HG02678 (cell line): ENCODE measurements around the gene CETP.

Experiments
- ATAC-seq: cut with Tn5 transposase; IDR thresholded peaks from one replicate; pipeline ENCODE4 v1.9.1; 2021; ENCODE audit warnings: mild to moderate bottlenecking, moderate library complexity; ENCODE audit not compliant: unreplicated experiment

Gene CETP, protein sequence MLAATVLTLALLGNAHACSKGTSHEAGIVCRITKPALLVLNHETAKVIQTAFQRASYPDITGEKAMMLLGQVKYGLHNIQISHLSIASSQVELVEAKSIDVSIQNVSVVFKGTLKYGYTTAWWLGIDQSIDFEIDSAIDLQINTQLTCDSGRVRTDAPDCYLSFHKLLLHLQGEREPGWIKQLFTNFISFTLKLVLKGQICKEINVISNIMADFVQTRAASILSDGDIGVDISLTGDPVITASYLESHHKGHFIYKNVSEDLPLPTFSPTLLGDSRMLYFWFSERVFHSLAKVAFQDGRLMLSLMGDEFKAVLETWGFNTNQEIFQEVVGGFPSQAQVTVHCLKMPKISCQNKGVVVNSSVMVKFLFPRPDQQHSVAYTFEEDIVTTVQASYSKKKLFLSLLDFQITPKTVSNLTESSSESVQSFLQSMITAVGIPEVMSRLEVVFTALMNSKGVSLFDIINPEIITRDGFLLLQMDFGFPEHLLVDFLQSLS

DNA sequence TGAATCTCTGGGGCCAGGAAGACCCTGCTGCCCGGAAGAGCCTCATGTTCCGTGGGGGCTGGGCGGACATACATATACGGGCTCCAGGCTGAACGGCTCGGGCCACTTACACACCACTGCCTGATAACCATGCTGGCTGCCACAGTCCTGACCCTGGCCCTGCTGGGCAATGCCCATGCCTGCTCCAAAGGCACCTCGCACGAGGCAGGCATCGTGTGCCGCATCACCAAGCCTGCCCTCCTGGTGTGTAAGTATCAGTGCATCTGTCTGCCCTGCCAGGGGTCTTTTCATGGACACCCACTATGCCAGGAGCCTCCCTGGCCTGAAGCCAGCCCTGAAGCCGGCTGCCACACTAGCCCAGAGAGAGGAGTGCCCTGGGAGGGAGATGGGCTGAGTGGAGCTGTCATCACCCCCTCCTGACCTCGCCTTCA is at the start of gene CETP:
Gene CETP (plus strand): TSS at position 100 of the 431 bp plus-strand sequence. CDS start 30 bp downstream, at position 130.
- ATAC-seq: no peak

DNA sequence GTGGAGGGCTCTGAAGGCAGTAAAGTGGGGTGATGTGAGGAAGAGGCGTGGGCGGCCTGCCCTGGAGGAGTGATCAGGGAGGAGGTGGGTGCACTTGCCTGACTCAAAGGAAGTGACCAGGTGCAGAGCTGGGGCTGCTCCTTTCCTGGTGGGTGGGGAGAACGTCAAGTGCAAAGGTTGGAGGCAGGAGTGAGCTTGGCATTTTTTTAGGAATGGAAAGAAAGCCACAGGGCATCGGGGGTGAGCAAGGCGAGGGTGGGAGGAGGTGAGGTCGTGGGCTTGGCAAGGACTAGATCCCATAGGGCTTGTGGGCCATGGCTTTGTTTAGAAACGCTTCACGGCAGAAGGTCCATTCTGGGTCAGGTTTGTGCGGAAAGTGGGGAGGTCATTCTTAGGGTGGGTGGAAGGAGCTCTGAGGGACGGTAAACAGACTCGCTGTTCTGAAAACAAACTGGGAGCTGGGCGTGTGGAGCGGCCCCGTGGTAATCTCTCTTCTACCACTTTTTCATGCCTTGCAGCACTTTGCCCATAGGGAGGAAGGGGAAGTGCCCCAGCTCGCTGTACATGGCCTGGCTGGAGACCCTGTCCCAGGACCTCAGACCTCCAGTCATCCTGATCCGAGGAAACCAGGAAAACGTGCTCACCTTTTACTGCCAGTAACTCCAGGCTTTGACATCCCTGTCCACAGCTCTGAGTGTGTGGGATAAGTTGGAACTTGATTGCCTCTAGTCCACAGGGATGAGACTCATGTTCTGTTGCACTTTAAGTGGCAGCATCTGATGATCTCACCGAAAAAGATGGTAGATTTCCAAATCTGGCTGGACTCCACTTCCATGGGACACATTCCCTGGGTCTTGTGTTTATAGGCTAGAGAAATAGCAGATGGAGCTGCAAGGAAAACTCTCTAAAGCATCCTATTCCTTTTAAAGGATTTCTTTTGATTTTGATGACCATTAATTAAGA is 48.7 kb upstream of the CETP start:
- no peak for ATAC-seq

DNA sequence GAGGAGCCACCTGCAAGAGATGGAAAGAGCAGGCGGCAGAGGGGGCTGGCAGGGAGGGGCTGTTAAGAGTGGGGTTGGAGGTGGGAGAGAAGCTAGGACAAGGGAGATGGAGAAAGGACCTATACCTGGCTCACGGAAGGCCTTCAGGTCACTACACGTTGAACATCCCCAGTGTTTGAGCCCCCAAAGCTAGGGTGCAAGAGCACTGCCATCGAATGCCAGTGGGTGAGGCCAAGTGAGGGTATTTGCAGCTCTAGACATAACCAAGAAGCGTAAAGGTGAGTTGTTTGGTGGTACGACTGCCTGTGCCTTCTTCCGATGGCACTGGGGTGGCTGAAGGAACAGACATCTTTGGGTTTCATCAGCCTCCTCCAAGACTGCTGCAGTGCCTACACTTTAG is 46.9 kb upstream of the CETP start:
- no peak for ATAC-seq

DNA sequence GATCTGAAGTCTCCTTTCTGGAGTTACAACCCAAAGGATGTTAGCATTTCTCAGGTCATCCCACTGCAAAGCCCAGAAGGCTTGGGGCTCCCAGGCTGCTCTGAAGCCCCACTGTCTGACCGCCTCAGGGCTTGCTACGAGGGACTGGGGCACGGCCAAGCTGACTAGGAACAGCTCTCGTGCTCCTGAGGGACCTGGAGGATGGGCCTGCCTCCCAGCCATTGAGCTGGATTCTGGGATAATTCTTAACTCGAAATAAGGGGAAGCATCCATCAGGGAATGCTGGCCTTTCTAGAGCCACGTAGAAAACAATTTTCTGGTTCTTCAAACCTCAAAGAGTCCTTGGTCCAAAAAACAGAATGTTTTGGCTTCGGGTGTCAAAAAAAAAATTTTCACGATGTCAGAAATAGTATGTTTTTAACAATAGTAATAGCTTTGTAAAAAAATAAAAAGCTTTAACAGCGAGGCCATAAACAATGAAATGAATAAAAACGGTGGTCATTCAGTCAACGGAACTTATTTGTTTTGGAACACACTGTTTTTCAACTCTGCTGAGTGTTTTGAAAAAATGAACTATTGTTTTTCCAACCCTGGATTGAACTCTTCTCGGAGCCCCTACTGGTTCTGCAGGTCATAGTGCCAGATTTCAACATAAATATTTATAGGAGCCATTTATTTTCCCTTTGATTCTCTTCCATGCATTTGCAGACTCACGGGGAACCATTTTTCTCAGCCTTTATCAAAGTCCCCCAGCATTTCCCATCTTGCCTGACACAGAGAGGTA is 46.2 kb upstream of the CETP start:
- ATAC-seq: no peak

DNA sequence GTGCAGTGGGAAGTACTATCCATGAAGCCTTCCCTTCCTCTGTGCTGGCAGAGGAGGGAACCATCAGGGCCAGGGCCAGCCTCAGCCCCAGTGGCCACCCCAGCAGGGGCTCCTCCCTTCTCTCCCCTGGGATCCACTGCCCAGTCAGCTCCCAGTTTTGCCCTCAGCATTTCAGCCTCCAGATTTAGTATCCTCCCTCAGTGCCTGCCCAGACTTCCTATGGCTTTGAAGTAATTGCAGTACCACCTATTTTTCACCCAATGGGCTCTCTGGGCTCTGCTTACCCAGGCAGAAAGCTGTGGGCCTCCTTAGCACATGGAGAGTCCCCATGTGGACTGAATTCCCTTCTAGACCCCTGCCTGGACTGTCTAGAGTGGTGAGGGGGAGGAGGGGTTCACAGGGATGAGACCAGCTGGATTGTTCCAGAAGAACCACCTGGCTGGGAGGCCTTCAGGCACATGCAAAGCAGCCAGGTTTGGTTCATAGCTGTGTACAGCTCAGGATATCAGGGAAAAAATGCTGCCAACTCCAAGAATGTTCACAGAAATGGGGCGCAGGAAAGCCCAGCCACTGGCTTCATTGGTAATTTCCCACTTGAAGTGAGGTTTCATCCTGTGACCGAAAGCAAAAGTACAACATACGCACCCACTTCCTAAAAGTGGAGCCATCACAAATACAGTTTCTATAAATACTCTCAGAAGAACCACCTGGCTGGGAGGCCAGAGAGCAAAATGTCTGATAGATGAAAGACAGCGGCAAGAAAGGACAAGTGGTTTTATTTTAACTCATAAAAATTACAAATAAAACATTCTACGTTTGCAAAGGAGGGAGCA is 45.0 kb upstream of the CETP start:
- peak; percentile 76 for ATAC-seq

DNA sequence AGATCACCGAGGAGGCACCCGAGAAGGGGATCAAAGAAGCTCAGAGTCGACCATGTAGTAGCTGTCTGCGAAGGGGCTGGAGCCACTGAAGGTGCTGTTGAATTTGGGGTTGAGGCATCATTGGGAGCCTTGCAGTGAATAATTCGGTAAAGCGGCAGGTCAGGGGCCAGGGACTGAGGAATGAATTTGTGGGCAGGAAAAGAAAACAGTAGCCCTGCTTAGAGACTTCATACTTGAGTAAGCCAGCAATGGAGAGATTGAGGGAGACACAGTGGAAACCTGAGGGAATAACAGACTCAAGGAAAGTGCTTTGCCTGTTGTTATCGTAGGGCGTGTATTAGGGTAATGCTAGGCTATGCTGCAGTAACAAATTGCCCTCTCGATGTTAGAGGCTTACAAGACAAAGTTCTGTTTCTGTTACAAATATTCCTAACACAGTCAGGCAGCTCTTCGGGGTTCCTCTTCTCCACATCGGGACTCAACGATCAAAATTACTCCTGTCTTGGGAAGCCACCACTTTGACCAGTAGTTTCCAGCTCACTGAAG is 43.2 kb upstream of the CETP start:
- ATAC-seq: no peak

DNA sequence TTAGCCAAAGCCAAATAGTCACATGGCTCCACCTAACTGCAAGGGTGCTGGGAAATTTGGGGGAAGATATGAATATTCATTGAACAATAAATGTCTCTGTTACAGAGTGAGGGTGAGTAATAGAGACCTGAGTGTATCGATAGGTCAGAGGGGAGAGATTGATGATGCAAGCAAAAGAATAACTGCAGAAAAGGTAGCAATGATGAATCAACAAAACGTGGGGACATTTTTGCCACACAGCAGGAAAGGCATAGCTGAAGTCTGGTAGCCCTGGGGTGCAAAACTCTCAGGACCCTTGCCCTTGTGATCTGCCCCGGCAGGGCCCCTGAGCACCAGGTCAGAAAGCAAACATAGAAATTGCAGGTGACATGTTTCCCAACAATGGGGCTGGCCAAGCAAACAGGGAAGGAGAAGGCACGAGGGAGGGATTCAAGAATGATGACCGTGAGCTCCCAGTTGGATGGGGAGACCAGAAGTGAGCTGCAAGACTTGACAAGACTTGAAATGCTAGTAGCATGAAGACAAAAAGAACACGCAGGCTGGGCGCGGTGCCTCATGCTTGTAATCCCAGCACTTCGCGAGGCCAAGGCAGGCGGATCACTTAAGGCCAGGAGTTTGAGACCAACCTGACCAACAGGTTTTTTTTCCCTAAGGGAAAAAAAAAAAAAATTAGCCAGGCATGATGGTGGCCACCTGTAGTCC is 42.5 kb upstream of the CETP start:
- ATAC-seq: no peak

DNA sequence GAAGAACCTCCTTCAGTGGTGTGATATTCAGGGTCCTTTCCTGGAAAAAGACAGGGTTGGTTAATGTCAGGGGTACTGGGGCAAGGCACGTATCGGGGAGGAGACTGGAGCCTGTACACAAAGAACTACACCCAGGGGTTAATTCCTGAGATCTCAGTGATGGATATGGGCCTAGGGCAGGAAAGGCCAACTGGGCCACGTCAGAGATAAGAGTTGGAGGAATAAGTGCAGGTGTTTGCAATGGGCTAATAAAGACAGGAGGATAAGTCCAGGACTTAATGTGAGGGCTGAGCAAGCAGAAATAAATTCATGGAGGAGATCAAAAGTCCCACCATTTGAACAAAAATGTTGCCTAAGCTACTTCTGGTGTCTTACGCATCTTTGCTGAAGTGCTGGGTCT is 40.2 kb upstream of the CETP start:
- ATAC-seq: no peak

DNA sequence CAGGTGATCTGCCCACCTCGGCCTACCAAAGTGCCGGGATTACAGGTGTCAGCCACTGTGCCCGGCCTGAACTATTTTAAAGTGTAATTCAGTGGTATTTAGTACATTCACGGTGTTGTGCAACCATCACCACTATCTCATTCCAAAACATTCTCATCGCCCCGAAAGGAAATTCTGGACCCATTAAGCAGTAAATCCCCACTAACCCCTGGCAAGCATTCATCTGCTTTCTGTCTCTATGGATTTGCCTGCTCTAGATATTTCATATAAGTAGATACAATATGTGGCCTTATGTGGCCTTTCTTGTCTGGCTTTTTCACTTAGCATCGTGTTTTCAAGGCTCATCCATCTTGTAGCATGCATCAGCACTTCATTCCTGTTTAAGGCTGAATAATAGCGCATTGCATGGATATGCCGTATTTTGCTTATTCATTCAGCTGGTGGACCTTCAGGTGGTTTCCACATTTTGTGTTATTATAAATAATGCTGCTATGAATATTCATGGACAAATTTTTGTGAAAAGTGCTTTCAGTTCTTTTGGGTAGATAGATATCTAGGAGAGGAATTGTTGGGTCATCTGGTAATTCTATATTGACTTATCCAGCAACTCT is 38.2 kb upstream of the CETP start:
- no peak for ATAC-seq

DNA sequence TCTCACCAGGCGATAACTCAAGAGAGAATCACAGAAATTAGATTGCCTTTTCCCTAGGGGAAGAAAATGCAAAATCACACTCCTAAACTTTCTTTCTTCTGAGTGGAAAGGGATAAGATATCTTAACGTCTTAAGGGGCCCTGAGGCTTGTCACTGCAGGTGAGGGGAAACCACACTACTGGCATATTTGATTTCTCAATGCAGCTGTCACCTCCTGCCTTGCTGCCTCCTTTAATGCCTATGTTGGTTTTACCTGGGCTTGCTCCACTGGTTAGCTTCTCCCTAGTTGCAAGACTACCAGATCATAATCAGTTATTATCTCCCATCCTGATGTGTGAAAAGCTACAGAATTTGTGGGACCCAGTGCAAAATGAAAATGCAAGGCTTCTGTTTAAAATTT is 34.3 kb upstream of the CETP start:
- ATAC-seq: no peak

DNA sequence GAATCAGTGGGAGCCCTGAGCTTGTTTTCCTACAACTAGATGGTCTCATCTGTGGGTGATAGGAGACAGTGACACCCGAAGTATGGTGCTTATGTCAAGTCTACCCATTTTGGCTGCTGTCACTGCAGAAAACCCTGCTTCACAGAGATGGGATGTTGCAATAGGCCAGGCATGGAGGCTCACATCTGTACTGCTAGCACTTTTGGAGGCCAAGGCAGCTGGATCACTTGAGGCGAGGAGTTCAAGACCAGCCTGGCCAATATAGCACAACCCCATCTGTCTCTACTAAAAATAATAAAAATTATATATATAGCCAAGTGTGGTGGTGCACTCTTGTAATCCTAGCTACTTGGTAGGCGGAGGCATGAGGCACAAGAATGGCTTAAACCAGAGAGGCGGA is 32.1 kb upstream of the CETP start:
- no peak for ATAC-seq

DNA sequence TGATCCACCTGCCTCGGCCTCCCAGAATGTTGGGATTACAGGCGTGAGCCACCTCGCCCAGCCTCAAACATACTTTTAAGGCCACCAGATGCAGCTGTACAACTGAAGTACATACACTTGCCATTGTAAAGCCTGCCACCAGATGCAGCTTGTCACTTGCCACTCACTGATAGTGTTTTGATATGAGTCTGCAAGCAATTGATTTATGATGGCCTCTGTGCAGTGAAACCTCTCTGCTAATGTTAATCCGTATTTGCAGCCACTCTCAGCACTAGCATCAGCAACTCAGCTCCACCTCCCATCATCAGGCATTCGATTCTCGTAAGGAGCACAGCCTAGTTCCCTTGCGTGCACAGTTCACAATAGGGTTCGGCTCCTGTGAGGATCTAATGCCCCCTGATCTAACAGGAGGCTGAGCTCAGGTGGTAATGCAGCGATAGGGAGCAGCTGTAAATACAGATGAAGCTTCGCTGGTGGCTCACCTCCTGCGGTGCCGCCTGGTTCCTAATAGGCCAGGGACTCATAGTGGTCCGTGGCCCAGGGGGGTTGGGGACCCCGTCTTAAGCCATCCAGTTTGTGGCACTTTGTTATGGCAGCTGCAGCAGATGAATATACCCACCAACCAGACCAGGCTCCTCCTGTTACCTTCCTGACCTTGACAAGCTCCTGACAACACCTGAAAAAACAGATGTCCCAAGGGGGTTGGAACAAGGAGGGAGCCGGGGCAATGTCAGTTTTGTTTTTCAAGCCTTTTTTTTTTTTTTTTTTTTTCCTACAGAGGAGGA is 31.1 kb upstream of the CETP start:
- ATAC-seq: no peak

DNA sequence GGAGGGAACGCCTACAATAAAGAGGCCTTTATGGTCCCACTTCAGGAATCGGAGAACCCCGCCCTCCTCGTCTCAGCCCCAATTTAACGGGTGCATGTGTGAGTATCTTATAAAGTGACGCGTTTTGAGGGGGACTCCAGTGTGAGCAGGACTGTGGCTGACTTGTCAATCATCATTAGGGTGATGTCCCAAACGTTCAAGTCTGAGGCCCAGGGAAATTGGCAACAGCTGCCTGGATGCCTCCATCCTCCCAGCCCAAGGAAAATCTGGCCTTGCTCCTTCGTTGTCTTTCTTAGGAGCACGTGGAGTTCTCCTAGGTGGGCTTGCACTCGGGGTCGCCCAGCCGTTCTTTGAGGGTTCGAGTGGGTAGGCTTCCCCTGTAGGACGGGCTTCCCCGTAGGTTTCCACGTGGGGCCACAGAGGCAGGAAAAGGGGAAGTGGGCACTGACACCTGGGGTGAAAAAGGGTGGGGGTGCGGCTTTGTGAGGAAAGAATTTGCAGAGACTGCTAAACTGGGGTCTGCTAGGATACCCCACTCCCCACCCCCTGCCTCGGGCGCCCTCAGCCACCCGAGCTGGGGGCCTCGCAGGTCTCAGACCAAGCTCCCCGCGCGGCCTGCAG is 30.4 kb upstream of the CETP start:
- ATAC-seq: peak; percentile 38

DNA sequence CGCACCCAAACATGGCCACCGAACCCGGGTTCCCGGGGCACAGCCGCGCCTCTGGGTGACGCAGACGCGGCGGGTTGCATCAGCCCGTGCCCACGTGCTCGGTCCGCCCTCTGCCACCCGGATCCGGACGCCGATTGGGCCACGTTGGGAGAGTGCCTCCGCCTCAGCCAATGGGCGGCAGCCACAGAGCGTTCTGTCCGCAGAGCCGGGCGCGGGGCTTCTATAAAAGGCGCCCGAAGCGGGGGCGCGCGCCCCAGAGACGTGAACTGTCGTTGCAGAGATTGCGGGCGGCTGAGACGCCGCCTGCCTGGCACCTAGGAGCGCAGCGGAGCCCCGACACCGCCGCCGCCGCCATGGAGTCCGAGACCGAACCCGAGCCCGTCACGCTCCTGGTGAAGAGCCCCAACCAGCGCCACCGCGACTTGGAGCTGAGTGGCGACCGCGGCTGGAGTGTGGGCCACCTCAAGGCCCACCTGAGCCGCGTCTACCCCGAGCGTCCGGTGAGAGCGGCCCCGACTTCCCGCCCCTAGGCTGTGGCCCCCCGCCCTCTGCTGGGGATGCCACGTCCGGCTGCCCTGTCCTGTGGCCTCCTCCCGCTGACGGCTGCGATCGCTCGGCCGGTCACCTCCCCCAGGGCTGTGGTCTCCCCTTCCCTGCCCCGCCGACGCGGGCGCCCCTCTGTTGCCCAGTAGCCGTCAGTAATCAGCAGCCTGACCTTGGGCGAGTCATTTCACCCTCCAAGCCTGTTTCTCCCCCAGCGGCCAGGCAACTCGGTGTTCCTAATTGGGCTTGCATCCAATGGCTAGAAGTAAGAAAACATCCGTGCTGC is 29.6 kb upstream of the CETP start, which contains the start of gene HERPUD1:
Gene HERPUD1 (plus strand): TSS at position 251 of the 829 bp plus-strand sequence. CDS start 103 bp downstream, at position 354.
- peak; percentile 87 for ATAC-seq

DNA sequence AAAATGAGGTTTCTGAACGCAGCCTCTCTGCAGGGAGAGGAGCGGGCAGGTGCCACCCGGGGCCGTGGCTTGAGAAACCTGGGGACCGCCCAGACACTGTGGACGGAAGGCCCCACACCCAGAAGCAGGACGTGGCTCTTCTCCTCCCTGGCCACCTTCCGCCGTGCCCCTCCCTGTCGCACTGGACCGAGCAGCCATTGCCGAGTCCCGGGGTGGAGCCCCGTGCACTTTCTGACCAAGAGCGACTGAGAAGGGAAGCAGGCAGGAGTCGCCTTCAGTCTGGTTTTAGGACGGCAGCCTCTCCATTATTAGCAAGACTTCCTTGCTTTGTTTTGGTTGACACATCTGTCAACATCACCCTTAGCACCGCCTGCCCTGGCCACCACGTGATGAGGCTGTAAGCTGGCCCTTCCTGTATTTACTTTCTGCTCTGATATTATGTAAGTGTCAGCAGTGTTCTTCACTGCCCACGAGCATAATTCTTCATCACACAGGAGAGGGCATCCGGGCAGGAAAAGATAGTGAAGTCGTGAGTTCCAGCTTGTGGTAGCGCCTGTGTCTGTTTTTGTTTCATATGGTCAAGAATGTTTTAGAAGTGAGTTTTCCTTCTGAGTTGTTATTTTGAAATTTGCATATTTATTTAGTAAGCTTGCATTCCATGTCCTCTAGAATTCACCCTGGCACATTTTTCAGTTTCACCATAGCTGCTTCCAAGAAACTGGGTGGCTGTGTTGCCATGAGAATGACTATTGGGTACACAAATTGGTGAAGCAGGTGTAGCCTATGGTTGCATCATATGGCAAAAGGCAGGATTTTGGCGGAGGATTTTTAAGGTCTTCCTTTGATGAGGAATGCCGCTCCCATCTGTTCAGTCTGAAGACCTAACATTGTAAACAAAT is 28.8 kb upstream of the CETP start:
- ATAC-seq: no peak
